Fibroblast of skin of abdomen (primary cell): Measurements from ENCODE around the gene CDK14.

Experiments used
- DNase-seq: peaks from one replicate; pipeline ENCODE4 v3.0.0-alpha.2; 2013

The CDK14 gene

GRCh38 chr7:90686146-90686545, 90.0 kb downstream of the CDK14 start:
- DNase-seq: no peak

- no peak for DNase-seq
Measured at GRCh38 chr7:90688810-90689209, 92.7 kb downstream of the CDK14 start.

GRCh38 chr7:90689260-90689659, 93.1 kb downstream of the CDK14 start:
- DNase-seq: no peak

GRCh38 chr7:90690159-90690858, 94.2 kb downstream of the CDK14 start:
- DNase-seq: no peak

GRCh38 chr7:90692396-90692795, 96.3 kb downstream of the CDK14 start:
- DNase-seq: peak; percentile 52

GRCh38 chr7:90692947-90693346, 96.8 kb downstream of the CDK14 start:
- peak; percentile 58 for DNase-seq

GRCh38 chr7:90693939-90694338, 97.8 kb downstream of the CDK14 start:
- no peak for DNase-seq

- DNase-seq: no peak
Measured at GRCh38 chr7:90698616-90699015, 102.5 kb downstream of the CDK14 start.

GRCh38 chr7:90701021-90701420, 104.9 kb downstream of the CDK14 start:
- DNase-seq: no peak

- no peak for DNase-seq
Measured at GRCh38 chr7:90701771-90702170, 105.7 kb downstream of the CDK14 start.

GRCh38 chr7:90705391-90706071, 109.4 kb downstream of the CDK14 start:
- no peak for DNase-seq

- no peak for DNase-seq
Measured at GRCh38 chr7:90706072-90706716, 110.1 kb downstream of the CDK14 start.

- no peak for DNase-seq
Measured at GRCh38 chr7:90708841-90709317, 112.8 kb downstream of the CDK14 start.

- DNase-seq: peak; percentile 68
Measured at GRCh38 chr7:90709501-90710465, 113.7 kb downstream of the CDK14 start.

GRCh38 chr7:90710466-90710850, 114.3 kb downstream of the CDK14 start:
- DNase-seq: no peak

- no peak for DNase-seq
Measured at GRCh38 chr7:90713628-90714027, 117.5 kb downstream of the CDK14 start.

GRCh38 chr7:90715067-90715466, 118.9 kb downstream of the CDK14 start:
- DNase-seq: no peak

GRCh38 chr7:90717296-90718060, 121.4 kb downstream of the CDK14 start:
- DNase-seq: no peak

- DNase-seq: no peak
Measured at GRCh38 chr7:90719155-90719554, 123.0 kb downstream of the CDK14 start.

- DNase-seq: peak; percentile 85
Measured at GRCh38 chr7:90720984-90721760, 125.1 kb downstream of the CDK14 start.
